ENCODE results near the gene SLC5A8. TPM values are rescaled to one million over a fixed set of nuclear protein-coding genes. Genes with fewer than 3 reads are reported as not detected.

SLC5A8 gene
- polyA plus RNA-seq, 1 experiment: not detected

DNA sequence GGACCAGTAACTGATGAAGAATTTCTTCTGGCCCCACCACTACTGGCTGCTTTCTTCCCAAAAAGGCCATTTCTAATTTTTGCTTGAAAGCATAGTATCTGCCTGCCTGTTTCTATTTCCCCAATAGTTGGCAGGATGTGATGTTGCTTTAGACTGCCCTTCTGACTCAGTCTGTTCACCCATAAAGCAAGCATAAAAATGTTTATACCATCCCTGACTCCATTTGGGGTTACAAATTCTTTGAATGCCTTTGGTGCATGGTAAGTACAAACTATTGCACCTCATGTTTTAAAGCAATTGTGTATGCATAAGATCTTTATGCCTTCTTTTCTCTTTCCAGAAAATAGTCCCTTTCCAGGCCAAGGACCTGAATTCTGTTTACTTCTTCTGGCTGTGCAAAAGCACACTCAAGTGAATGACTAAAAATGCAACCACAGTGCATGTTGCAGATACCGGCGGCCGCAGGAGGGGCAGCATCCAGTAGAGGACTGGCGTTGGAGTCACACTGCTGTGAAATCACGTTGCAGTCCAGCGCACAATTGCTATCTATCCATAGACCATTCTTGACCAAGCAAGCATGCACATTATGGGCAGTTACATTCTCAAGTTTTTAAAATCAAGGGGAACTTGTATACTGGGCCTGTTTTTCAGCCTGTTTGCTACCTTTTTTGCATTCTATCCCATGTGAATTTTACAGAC, 82.4 kb downstream of the SLC5A8 start:
- DNase-seq (ENCODE audit: low read depth, low spot score): peak; percentile 60
- TF ChIP-seq, protein P1, sequence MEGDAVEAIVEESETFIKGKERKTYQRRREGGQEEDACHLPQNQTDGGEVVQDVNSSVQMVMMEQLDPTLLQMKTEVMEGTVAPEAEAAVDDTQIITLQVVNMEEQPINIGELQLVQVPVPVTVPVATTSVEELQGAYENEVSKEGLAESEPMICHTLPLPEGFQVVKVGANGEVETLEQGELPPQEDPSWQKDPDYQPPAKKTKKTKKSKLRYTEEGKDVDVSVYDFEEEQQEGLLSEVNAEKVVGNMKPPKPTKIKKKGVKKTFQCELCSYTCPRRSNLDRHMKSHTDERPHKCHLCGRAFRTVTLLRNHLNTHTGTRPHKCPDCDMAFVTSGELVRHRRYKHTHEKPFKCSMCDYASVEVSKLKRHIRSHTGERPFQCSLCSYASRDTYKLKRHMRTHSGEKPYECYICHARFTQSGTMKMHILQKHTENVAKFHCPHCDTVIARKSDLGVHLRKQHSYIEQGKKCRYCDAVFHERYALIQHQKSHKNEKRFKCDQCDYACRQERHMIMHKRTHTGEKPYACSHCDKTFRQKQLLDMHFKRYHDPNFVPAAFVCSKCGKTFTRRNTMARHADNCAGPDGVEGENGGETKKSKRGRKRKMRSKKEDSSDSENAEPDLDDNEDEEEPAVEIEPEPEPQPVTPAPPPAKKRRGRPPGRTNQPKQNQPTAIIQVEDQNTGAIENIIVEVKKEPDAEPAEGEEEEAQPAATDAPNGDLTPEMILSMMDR (IDR thresholded peaks at IDR 0.05; ENCODE audit: low read depth, low read length): no peak
- Histone ChIP-seq H3K9me3 (ENCODE audit: control insufficient read depth, insufficient read depth, low read length) (no peaks in the 10 kb centered on the region), H3K4me3 (ENCODE audit: low read depth, low read length) (no peak overlapping the region), H3K27me3 (ENCODE audit: control insufficient read depth, insufficient read depth, low read length) (no peaks in the 10 kb centered on the region), H3K27ac (ENCODE audit: low read depth, low read length) (peak overlapping the region; percentile 72)
- CTCF ChIA-PET: no interaction called here
- POLR2A ChIA-PET: no interaction called here

DNA sequence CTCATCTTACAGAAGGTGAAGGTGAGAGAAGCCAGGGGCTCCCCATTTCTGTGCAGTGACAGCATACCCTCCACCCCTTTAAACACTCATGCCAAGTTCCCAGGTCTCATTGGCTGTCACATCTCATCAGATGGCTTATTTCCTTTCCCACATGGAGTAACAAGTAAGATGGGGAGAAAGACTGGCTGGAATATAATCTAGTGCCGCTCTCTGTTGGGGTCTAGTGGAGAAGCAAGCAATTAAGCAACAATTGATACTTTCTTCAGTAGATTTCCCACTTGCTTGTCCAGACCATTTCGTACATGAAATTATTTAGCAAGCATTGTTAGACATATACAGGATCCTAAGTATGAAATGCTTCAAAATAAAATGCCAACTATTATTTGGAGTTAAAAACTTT, 92.2 kb downstream of the SLC5A8 start:
- POLR2A ChIA-PET: no interaction called here
- Histone ChIP-seq H3K27me3 (ENCODE audit: control insufficient read depth, insufficient read depth, low read length) (no peaks in the 10 kb centered on the region), H3K4me3 (ENCODE audit: low read depth, low read length) (no peak overlapping the region), H3K27ac (ENCODE audit: low read depth, low read length) (no peak overlapping the region), H3K9me3 (ENCODE audit: control insufficient read depth, insufficient read depth, low read length) (no peaks in the 10 kb centered on the region)
- CTCF ChIA-PET: no interaction called here
- TF ChIP-seq, protein P1 (IDR thresholded peaks at IDR 0.05; ENCODE audit: low read depth, low read length): no peak
- DNase-seq (ENCODE audit: low read depth, low spot score): no peak

DNA sequence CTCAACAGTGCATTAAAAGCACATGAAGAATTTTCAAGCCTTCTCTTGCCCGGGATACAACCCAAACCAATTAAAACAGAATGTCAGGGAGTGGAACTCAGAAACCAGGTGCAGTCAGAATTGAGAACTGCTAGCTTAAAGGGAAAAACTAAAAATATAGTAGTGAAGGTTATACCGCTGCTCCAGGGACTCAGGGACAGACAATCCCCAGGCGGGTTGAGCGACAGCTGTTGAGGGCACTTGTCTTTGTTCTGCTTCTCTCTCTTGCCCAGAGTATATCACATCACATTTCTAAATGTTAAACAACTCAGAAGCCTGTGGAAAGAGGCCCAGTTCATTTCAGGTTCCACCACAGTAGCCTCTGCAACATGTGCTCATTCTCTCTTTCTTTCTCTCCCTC, 93.1 kb downstream of the SLC5A8 start:
- ChIA-PET CTCF (no interaction called here), POLR2A (no interaction called here)
- H3K4me3 ChIP-seq (ENCODE audit: low read depth, low read length): no peak overlapping the region
- no peak for DNase-seq (ENCODE audit: low read depth, low spot score)
- no peaks in the 10 kb centered on the region for H3K9me3 ChIP-seq (ENCODE audit: control insufficient read depth, insufficient read depth, low read length)
- H3K27ac ChIP-seq (ENCODE audit: low read depth, low read length): no peak overlapping the region
- TF ChIP-seq, protein P1 (IDR thresholded peaks at IDR 0.05; ENCODE audit: low read depth, low read length): no peak
- no peaks in the 10 kb centered on the region for H3K27me3 ChIP-seq (ENCODE audit: control insufficient read depth, insufficient read depth, low read length)

DNA sequence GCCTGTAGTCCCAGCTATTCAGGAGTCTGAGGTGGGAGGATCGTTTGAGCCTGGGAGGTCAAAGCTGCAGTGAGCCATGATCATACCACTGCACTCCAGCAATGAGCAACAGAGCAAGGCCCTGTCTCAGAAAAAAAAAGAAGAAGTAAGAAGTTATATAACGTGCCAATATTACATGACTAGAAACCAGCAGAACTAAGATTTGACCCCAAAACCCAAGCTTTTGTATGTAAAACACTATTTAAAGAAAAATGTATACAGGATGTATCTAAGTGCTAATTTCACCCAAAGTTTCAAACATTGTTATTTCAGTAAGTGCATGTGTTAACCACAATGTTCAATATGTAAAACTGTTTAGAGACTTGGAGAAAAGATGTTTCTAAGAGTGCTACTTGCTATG, 94.7 kb downstream of the SLC5A8 start:
- Histone ChIP-seq H3K9me3 (ENCODE audit: control insufficient read depth, insufficient read depth, low read length) (no peaks in the 10 kb centered on the region), H3K4me3 (ENCODE audit: low read depth, low read length) (no peak overlapping the region), H3K27me3 (ENCODE audit: control insufficient read depth, insufficient read depth, low read length) (no peaks in the 10 kb centered on the region), H3K27ac (ENCODE audit: low read depth, low read length) (no peak overlapping the region)
- TF ChIP-seq, protein P1 (IDR thresholded peaks at IDR 0.05; ENCODE audit: low read depth, low read length): no peak
- DNase-seq (ENCODE audit: low read depth, low spot score): no peak
- ChIA-PET POLR2A (no interaction called here), CTCF (no interaction called here)

DNA sequence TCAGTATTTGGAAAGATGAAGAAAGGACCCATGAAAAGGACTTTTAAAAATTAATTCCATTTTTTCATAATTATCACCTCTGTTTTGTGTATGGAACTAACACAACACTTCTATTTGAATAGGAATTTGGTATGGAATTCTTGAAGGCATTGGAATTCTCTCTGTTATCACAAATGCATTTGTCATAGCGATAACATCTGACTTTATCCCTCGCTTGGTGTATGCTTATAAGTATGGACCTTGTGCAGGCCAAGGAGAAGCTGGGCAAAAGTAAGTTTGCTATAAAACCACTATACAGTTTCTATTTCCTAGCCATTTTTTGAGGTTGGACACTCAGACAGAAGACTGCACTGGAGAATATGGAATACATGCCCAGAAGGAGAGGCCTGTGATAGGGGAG, 98.6 kb downstream of the SLC5A8 start:
- POLR2A ChIA-PET: no interaction called here
- DNase-seq (ENCODE audit: low read depth, low spot score): no peak
- Histone ChIP-seq H3K9me3 (ENCODE audit: control insufficient read depth, insufficient read depth, low read length) (no peaks in the 10 kb centered on the region), H3K27me3 (ENCODE audit: control insufficient read depth, insufficient read depth, low read length) (no peaks in the 10 kb centered on the region), H3K27ac (ENCODE audit: low read depth, low read length) (no peak overlapping the region), H3K4me3 (ENCODE audit: low read depth, low read length) (no peak overlapping the region)
- TF ChIP-seq, protein P1 (IDR thresholded peaks at IDR 0.05; ENCODE audit: low read depth, low read length): no peak
- CTCF ChIA-PET: no interaction called here
